ENCODE measurements around the gene LRMDA.

GRCh38 chr10:75962395-75963061, 531.1 kb downstream of the LRMDA start:
- TF ChIP-seq CTCF (IDR thresholded peaks at IDR 0.05) = no peak
- TF ChIP-seq POLR2A (IDR thresholded peaks at IDR 0.05) = no peak

Data from tibial nerve (tissue), 3 donors.